Right ventricle myocardium superior (tissue), 1 donor: Measurements from ENCODE around the gene TMUB2. TPM values are rescaled to one million over a fixed set of nuclear protein-coding genes. Genes with fewer than 3 reads are reported as not detected.

Experiments used
- ATAC-seq: fragments of 200-7000 bp; cut with Tn5 transposase; one replicate; pipeline ENCODE4 v1.9.1; 2020; ENCODE audit warnings: mild to moderate bottlenecking; ENCODE audit not compliant: poor library complexity
- DNase-seq: peaks from one replicate; pipeline ENCODE4 v3.0.0-alpha.2; 2020
- intact Hi-C: fragments of 100-400 bp; cut with DNase I; formaldehyde crosslinking; loops from one replicate; pipeline ENCODE4 v1.11.2; 2022
- total RNA-seq: library from RNA; stranded (reverse); fragmentation: NEBNext Ultra II Directional; extraction: Animal tissue kit (Norgen Biotek cat#: 25700); gene quantifications from one replicate; pipeline ENCODE4 v1.2.1, GENCODE V29; 2021
- donor health status: DM: no; HTN: yes; CAD: no; lungs with severe emphysema.

TMUB2 gene
- total RNA-seq, 1 donor from 2014 or later = 19.6 TPM

DNA sequence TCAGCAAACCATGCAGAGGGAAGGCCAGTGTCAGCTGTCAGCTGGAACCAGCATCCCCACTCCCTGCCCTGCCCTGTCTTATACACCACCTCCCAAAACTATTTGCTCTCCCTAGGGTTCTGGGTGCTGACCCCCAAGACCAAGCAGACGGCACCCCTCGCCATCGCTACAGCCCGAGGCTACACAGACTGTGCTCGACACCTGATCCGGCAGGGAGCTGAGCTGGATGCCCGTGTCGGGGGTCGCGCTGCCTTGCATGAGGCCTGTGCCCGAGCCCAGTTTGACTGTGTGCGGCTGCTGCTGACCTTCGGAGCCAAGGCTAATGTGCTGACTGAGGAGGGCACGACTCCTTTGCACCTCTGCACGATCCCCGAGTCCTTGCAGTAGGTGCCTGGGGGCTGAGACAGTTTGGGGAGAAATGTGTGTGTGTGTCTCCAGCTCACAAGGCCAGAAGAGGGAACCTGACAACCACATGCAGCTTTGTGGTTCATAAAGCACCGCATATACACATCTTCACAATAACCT is 14.8 kb upstream of the TMUB2 start:
- ATAC-seq (no peak), DNase-seq (no peak)
- intact Hi-C loops = no loop called here

DNA sequence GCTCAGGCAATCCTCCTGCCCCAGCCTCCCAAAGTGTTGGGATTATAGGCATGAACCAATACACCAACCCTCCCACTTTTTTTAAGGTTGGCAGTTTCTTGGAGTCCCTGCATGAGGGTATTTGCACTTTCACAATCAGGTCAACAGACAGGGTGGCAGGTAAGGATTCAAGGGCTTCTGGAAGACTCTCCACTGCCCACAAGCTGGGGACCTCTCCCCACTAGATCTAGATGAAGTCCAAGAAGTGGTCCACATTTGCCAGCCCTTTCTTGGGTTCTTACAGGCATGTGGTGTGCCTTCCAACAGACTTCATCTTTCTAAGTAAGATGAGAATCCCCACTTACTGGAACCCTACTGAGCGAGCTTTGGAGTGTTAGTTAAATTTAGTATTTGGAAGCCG is 12.3 kb upstream of the TMUB2 start:
- intact Hi-C loops = no loop called here
- no peak for ATAC-seq
- DNase-seq = no peak

DNA sequence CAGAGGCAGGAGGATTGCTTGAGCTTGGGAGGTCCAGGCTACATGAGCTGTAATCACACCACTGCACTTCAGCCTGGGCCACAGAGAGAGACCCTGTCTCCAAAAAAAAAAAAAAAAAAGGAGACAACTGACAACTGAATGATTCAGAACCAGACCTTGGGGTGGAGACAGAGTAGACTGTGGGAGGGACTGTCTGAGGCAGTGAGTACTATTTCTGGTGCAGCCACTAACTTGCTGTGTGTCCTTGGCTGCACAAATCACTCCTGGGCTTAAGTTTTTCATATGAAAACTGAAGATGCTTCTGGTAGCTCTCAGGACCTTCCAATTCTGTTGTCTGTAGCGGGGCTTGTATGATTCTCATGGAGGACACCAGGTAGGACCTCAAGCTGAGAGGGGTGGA is 10.5 kb upstream of the TMUB2 start:
- DNase-seq (no peak), ATAC-seq (no peak)
- intact Hi-C loops = no loop called here

DNA sequence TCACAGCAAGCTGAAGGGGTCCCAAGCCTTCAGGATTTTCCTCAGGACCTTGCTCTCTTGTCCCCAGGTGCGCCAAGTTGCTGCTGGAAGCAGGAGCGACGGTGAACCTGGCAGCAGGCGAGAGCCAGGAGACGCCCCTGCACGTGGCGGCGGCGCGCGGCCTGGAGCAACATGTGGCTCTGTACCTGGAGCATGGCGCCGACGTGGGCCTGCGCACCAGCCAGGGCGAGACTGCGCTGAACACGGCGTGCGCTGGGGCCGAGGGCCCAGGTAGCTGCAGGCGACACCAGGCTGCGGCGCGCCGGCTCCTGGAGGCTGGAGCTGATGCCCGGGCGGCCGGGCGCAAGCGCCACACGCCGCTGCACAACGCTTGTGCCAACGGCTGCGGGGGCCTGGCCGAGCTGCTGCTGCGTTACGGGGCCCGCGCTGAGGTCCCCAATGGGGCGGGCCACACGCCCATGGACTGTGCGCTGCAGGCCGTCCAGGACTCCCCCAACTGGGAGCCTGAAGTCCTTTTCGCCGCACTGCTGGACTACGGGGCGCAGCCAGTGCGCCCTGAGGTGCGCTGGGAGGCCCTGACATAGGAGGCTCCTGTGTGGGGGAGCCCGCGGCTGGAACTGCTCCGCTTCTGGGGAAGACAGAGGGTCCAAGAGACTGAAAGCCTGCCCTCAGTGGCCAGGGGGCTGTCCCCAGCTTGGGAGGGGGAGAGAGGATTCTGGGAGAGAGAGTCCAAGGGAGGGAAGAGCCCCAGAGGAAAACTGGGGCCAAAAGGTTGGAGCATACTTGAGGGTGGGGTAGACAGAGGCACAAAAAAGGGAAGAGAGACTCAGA is 9.9 kb upstream of the TMUB2 start:
- peak; percentile 6 for ATAC-seq
- no peak for DNase-seq
- intact Hi-C loops = no loop called here

DNA sequence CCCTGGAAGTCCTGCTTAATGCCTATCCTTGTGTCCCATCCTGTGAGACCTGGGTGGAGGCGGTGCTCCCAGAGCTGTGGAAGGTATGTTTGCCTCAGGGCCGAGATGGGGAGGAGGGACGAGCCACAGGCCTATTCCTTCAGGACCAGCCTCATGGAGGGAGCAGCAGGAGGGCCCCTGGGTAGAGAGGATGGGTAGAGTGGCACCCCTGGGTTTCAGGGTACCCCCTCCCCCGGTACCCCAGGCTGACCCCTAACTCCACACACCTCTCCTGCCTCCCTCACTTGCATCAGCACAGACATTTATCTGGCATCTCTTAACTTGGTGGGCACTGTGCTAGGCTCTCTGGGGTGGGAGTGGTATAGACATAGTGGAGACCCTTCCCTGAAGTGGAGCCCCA is 9.1 kb upstream of the TMUB2 start:
- no peak for DNase-seq
- intact Hi-C loops = no loop called here
- no peak for ATAC-seq

DNA sequence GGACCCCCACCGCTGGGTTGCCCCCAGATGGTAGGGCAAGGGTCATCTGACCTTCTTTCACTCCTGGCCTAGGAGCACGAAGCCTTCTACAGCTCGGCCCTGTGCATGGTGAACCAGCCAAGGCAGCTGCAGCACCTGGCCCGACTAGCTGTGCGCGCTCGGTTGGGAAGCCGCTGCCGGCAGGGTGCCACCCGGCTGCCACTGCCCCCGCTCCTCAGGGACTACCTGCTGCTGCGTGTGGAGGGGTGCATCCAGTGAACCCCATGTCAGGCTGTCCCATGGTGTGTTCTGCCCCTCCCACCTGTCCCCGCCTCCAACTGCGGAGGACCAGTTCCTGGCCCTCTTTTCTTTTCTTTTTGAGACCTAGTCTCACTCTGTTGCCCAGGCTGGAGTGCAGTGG is 8.6 kb upstream of the TMUB2 start:
- DNase-seq (no peak), ATAC-seq (no peak)

DNA sequence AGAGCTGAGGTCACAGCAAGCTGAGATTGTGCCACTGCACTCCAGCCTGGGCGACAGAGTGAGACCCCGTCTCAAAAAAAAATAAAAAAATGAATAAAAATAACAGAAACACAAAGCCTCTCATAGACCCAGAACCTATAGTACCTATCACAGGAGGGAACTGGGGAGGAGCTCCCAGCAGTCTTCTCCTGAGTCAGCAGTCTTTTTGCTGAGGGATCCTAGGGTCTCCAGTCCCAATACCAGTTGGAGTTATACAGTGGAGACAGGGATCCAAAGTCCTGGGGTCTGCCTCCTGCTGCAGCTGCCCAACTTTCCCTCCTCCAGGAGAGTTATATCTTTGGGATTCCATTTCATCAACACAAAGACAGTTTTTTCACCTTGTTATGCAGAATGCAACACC is 3.7 kb upstream of the TMUB2 start:
- intact Hi-C loops = loop anchor here (10.0 kb wide), 1 partner anchor 58 kb away; the partner anchor contains the start of gene HDAC5
- DNase-seq (peak; percentile 3), ATAC-seq (no peak)

More for the DNA sequence above, 8.6 kb upstream of the TMUB2 start:
- intact Hi-C loops = no loop called here

DNA sequence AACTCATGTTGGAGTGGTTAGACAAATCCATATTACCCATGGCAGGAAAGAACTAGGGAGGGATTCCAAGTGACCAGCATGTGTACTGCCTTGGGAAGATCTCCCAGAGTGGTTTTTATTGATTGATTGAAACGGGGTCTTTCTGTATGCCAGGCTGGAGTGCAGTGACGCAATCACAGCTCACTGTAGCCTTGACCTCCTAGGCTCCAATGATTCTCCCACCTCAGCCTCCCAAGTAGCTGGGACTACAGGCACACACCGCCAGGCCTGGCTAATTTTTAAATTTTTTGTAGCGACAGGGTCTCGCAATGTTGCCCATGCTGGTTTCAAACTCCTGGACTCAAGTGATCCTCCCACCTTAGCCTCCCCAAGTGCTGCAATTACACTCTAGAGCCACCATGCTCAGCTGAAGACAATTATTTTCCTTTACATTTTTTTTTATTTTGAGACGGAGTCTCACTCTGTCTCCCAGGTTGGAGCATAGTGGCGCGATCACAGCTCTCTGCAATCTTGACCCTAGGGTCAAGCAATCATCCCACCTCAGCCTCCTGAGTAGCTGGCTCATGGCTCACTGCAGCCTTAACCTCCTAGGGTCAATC is 2.5 kb upstream of the TMUB2 start:
- intact Hi-C loops = loop anchor here (10.0 kb wide), 1 partner anchor 60 kb away; the partner anchor contains the start of gene HDAC5
- no peak for ATAC-seq
- DNase-seq = peak; percentile 3

DNA sequence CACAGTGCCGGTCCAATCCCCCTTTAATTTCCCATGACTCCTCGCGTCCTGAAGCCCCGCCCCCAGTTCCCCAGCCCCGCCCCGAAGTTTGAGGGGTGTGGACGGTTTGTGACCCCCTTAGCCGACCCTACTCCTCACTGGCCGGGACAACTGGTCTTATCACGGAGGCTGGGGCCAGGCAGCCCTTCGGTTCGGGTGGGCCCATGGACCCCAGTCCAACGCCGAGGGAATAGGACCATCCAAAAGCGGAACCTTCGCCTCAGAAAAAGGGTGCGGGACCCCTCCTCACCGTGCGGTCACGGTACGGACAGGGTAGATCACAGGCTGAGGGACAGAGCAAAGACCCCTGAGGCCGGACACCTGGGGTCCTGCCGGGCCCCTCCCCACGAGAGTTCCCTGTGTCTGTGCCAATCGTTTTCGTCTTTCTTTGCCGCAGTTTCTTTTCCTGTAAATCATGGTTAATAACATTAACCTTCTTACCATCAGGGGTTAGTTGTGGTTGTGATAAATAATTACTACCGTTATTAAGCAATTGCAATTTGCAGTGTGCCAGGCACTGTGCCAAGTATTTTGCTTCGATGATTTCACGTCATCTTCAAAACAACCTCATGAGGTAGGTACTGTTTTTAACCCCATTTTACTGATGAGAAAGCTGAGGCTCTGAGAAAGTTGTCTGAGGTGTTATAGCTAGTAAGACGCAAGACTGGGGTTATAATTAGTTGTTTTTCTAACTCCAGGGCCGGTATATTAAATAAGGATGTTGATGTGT is 543 bp downstream of the TMUB2 start:
- DNase-seq = no peak
- ATAC-seq = peak; percentile 76
- intact Hi-C loops = loop anchor here (10.0 kb wide), 1 partner anchor 63 kb away; the partner anchor contains the start of gene HDAC5

DNA sequence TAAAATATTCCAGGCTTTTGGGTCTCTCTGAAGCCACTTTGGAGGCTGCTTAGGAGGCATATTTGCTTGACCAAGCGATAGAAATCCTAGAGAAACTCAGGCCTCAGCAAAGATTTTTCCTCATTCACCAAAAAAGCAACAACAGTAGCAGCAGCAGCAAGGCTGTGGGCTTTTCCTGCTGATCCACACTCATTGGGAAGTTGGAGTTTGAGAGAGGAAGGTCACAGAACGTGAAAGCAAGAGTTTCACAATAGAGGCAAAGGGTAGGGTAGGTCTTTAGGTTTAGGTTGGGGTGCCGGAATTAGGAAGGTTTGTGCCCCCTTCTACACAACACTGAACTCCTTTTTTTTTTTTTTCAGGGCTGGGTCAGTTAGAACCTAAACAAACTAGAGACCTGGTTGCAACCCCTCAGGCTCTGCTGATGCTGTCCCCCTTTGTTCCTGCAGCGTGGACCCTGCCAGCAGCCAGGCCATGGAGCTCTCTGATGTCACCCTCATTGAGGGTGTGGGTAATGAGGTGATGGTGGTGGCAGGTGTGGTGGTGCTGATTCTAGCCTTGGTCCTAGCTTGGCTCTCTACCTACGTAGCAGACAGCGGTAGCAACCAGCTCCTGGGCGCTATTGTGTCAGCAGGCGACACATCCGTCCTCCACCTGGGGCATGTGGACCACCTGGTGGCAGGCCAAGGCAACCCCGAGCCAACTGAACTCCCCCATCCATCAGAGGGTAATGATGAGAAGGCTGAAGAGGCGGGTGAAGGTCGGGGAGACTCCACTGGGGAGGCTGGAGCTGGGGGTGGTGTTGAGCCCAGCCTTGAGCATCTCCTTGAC is 2.0 kb downstream of the TMUB2 start:
- ATAC-seq (no peak), DNase-seq (no peak)
- intact Hi-C loops = loop anchor here (10.0 kb wide), 1 partner anchor 64 kb away; the partner anchor contains the start of gene HDAC5

DNA sequence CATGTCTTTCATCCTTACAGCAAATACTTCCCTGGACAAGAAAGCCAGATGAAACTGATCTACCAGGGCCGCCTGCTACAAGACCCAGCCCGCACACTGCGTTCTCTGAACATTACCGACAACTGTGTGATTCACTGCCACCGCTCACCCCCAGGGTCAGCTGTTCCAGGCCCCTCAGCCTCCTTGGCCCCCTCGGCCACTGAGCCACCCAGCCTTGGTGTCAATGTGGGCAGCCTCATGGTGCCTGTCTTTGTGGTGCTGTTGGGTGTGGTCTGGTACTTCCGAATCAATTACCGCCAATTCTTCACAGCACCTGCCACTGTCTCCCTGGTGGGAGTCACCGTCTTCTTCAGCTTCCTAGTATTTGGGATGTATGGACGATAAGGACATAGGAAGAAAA is 3.7 kb downstream of the TMUB2 start:
- ATAC-seq (no peak), DNase-seq (no peak)
- intact Hi-C loops = no loop called here

DNA sequence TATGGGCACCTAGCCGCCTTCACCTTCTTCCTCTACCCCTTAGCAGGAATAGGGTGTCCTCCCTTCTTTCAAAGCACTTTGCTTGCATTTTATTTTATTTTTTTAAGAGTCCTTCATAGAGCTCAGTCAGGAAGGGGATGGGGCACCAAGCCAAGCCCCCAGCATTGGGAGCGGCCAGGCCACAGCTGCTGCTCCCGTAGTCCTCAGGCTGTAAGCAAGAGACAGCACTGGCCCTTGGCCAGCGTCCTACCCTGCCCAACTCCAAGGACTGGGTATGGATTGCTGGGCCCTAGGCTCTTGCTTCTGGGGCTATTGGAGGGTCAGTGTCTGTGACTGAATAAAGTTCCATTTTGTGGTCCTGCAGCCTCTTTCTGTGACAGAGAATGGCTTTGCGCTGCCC is 4.6 kb downstream of the TMUB2 start:
- intact Hi-C loops = no loop called here
- ATAC-seq (no peak), DNase-seq (no peak)

DNA sequence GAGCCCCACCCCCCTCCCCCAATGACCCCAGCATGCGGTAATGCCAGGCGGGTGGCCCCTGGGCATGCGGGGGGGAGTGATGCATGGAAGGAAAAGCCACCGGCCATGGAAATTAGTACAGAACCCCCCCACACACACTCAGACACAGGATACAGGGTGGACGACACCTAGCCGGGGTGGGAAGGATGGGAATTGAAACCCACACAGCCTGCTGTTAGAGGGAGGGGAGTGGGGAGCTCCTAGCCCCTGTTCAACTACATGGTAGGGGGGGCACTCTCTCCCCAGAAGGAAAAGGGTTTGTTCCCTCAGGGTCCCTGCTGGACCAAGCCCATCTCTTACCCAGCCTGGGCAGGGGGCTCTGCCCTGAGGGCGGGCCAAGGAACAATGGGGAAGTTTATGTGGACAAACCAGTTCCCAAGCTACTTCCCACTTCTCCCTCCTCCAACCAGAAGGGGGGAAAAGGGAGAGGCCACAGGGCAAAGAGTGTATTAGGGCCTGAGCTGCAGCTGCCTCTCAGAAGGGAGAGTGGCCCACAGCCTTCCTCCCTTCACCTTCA is 5.2 kb downstream of the TMUB2 start:
- DNase-seq (no peak), ATAC-seq (no peak)
- intact Hi-C loops = no loop called here

DNA sequence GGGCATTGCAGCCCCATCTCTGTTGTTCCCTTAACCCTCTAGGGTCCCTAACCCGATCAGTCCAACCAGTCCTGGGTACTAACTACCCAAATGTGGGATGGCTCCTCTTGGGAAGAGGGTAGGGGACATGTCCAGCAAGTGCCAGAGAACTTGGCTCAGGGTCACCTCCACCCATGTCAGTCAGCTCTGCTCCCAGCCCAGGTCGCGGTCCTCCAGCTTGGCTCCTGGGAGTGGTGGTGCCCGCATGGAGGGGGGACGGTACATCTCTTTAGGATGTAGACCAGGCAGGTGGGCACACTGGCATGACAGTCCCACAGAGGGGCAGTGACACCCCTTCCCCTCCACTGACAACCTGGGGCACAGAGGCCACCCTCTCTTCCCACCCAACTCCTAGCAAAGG is 6.0 kb downstream of the TMUB2 start:
- DNase-seq (no peak), ATAC-seq (no peak)
- intact Hi-C loops = no loop called here

DNA sequence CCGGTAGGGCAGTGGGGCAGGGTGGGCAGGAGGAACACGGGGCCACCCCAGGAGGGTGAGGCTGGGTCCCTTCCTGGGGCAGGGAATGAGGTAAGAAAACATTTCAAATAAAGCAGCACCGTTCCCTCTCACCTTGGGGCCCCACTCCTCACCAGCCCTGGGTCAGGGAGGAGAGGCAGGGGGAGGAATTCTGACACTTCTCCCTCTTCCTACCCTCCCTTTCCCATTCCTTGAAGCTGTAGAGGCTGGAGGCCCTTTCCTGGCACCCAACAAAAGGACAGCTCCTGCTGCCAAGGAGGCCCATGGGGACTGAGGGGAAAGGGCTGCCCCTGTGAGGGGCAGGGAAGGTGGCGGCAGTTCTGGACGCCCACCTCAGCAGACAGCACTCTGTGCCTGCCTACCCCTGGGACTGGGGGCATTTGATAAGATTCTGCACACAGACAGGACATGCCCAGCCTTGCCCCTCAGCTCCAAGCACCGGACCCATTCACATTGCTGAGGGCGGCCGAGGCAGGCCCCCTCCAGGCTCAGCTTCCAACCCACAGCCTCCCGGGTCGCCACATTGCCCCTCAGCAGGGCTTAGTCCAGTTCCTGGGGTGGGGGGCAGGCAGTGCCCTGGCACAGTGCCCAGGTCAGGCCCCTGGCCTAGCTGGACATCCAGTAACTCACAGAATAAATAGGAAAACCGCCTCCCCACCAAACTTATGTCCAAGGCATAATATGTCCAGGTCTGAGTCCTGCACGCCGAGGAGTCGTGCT is 6.7 kb downstream of the TMUB2 start:
- intact Hi-C loops = no loop called here
- no peak for ATAC-seq
- no peak for DNase-seq

DNA sequence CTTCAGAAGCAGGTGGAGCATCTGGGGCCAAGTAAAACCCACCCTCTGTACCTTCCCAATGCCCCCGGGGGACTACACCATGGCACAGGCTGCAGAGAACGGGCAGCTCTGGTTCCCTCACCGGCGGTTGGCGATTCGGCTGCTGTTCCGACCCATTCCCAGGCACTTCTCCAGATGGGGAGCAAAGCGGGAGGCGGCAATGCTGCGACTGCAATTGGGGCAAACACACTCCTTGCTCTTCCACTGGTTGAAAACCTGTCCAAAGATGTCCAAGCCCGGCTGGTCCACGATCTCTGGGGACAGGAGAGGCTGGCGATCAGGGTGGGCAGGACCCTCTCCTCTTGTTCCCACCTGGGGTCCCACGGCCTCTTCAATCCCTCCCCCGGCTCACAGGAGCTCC is 10.3 kb downstream of the TMUB2 start:
- DNase-seq (no peak), ATAC-seq (no peak)
- intact Hi-C loops = no loop called here

DNA sequence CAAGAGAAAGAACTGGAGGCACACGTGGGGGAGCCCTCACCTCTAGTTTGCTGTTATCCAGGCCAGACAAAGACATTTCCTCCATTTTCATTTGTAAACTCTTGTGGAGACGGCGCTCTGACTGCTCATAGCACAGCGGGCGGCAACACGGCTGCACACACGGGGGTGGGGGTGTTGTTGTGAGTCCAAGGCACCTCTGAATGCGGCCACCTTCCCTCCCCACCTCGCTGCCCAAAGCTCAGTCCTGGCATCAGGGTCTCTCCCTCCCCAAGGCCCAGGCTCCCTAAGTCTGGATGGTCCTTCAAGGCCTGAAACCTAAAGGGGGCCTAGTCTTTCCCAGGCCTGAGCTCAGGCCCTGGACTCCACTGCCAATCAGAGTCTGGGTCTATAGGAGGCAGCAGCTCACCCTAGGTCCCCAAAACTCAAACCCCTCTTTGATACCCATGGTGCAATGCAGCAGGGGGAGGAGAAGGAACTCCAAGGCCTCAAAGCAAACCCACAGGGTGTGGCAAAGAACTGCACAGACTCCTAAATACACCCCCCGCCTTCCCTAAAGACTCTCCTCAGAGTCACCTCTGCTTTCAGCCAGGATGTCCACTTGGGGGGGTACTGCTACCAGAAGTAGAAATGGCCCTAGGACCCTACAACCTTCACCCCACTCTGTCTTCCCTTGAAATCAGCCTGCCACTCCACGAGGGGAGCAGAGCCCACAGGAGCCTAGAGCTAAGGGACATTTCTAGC is 11.4 kb downstream of the TMUB2 start:
- ATAC-seq = no peak
- intact Hi-C loops = no loop called here
- DNase-seq = no peak
